MG63 (cell line): ENCODE measurements around the gene GARIN1A. TPM values are rescaled to one million over a fixed set of nuclear protein-coding genes. Genes with fewer than 3 reads are reported as not detected.

ENCODE experiments used
- DNase-seq: peaks from one replicate; pipeline ENCODE4 v3.0.0-alpha.2; 2020
- H3K27me3 ChIP-seq: fragments of 250-450 bp; sonication (Bioruptor Pico); 2 replicates; pipeline ENCODE4 v1.5.1; 2020; ENCODE audit warnings: mild to moderate bottlenecking, moderate library complexity
- H3K36me3 ChIP-seq: fragments of 250-450 bp; sonication (Bioruptor Pico); 2 replicates; pipeline ENCODE4 v1.5.1; 2020; ENCODE audit warnings: mild to moderate bottlenecking, moderate library complexity
- H3K4me3 ChIP-seq: fragments of 250-450 bp; sonication (Bioruptor Pico); 2 replicates; pipeline ENCODE4 v1.5.1; 2020; ENCODE audit warnings: mild to moderate bottlenecking, moderate library complexity
- H3K9me3 ChIP-seq: fragments of 250-450 bp; sonication (Bioruptor Pico); 2 replicates; pipeline ENCODE4 v1.5.1; 2020; ENCODE audit warnings: mild to moderate bottlenecking, moderate library complexity
- total RNA-seq: library from RNA; depleted of rRNA; stranded (reverse); fragments of >200 nt; shearing (Covaris generic); gene quantifications from 2 replicates; pipeline ENCODE4 v1.2.3, GENCODE V29; 2014; ENCODE audit warnings: low replicate concordance; rRNA removed

GARIN1A gene
- total RNA-seq, 1 experiment from 2014 or later, result 0.46 TPM

GRCh38 chr7:128699895-128700294, 27.8 kb downstream of the GARIN1A start:
- Histone ChIP-seq H3K27me3 (no peaks in the 10 kb centered on the region), H3K36me3 (no peaks in the 10 kb centered on the region), H3K9me3 (no peaks in the 10 kb centered on the region), H3K4me3 (no peak overlapping the region)
- no peak for DNase-seq

GRCh38 chr7:128701062-128701785, 29.1 kb downstream of the GARIN1A start:
- Histone ChIP-seq H3K9me3 (no peaks in the 10 kb centered on the region), H3K4me3 (no peak overlapping the region), H3K27me3 (no peaks in the 10 kb centered on the region), H3K36me3 (no peaks in the 10 kb centered on the region)
- DNase-seq, result no peak

GRCh38 chr7:128703609-128704241, 31.6 kb downstream of the GARIN1A start:
- H3K4me3 ChIP-seq, result no peak overlapping the region
- no peak for DNase-seq
- no peaks in the 10 kb centered on the region for H3K9me3 ChIP-seq
- H3K36me3 ChIP-seq, result no peaks in the 10 kb centered on the region
- H3K27me3 ChIP-seq, result no peaks in the 10 kb centered on the region

GRCh38 chr7:128705891-128706333, 33.8 kb downstream of the GARIN1A start:
- H3K36me3 ChIP-seq, result no peaks in the 10 kb centered on the region
- no peaks in the 10 kb centered on the region for H3K9me3 ChIP-seq
- no peak overlapping the region for H3K4me3 ChIP-seq
- DNase-seq, result no peak
- H3K27me3 ChIP-seq, result no peaks in the 10 kb centered on the region

- DNase-seq, result no peak
- no peaks in the 10 kb centered on the region for H3K36me3 ChIP-seq
- H3K27me3 ChIP-seq, result no peaks in the 10 kb centered on the region
- no peak overlapping the region for H3K4me3 ChIP-seq
- no peaks in the 10 kb centered on the region for H3K9me3 ChIP-seq
Observed at GRCh38 chr7:128707752-128708151, 35.7 kb downstream of the GARIN1A start.

- Histone ChIP-seq H3K4me3 (no peak overlapping the region), H3K9me3 (no peaks in the 10 kb centered on the region), H3K27me3 (no peaks in the 10 kb centered on the region), H3K36me3 (no peaks in the 10 kb centered on the region)
- no peak for DNase-seq
Observed at GRCh38 chr7:128708235-128708634, 36.1 kb downstream of the GARIN1A start.

GRCh38 chr7:128708824-128709223, 36.7 kb downstream of the GARIN1A start:
- Histone ChIP-seq H3K4me3 (no peak overlapping the region), H3K9me3 (no peaks in the 10 kb centered on the region), H3K36me3 (no peaks in the 10 kb centered on the region), H3K27me3 (no peaks in the 10 kb centered on the region)
- DNase-seq, result no peak

- no peaks in the 10 kb centered on the region for H3K27me3 ChIP-seq
- H3K36me3 ChIP-seq, result no peaks in the 10 kb centered on the region
- DNase-seq, result no peak
- no peak overlapping the region for H3K4me3 ChIP-seq
- no peaks in the 10 kb centered on the region for H3K9me3 ChIP-seq
Observed at GRCh38 chr7:128710481-128710880, 38.4 kb downstream of the GARIN1A start.

- no peak for DNase-seq
- Histone ChIP-seq H3K36me3 (no peaks in the 10 kb centered on the region), H3K4me3 (no peak overlapping the region), H3K9me3 (no peaks in the 10 kb centered on the region), H3K27me3 (no peaks in the 10 kb centered on the region)
Observed at GRCh38 chr7:128713794-128714193, 41.7 kb downstream of the GARIN1A start.

GRCh38 chr7:128714701-128715495, 42.8 kb downstream of the GARIN1A start:
- no peaks in the 10 kb centered on the region for H3K27me3 ChIP-seq
- H3K36me3 ChIP-seq, result no peaks in the 10 kb centered on the region
- no peaks in the 10 kb centered on the region for H3K9me3 ChIP-seq
- DNase-seq, result no peak
- H3K4me3 ChIP-seq, result no peak overlapping the region

- no peak overlapping the region for H3K4me3 ChIP-seq
- no peak for DNase-seq
- no peaks in the 10 kb centered on the region for H3K36me3 ChIP-seq
- H3K9me3 ChIP-seq, result no peaks in the 10 kb centered on the region
- no peaks in the 10 kb centered on the region for H3K27me3 ChIP-seq
Observed at GRCh38 chr7:128718967-128719642, 47.0 kb downstream of the GARIN1A start.

GRCh38 chr7:128721376-128721775, 49.3 kb downstream of the GARIN1A start:
- no peak for DNase-seq
- Histone ChIP-seq H3K9me3 (no peaks in the 10 kb centered on the region), H3K4me3 (no peak overlapping the region), H3K27me3 (no peaks in the 10 kb centered on the region), H3K36me3 (no peaks in the 10 kb centered on the region)

Other genes starting within 250 kb of the GARIN1A start
- gene HILPDA, start 216.4 kb upstream of the GARIN1A start, total RNA-seq, result 7.6 and 10.0 TPM in 2 replicates
- gene METTL2B, start 195.5 kb upstream of the GARIN1A start, total RNA-seq, result 17.2 and 19.1 TPM in 2 replicates
- 118 and 161 TPM in 2 replicates for gene CALU, start 67.1 kb downstream of the GARIN1A start, total RNA-seq
- not detected in 2 replicates for gene OPN1SW, start 103.5 kb downstream of the GARIN1A start, total RNA-seq
- 0.53 TPM in 1 of 2 replicates, not detected in the other for gene CCDC136, start 119.7 kb downstream of the GARIN1A start, total RNA-seq
- gene FLNC, start 158.1 kb downstream of the GARIN1A start, total RNA-seq, result 71.1 and 93.1 TPM in 2 replicates
- gene ATP6V1F, start 190.6 kb downstream of the GARIN1A start, total RNA-seq, result 83.6 and 97.0 TPM in 2 replicates
- gene KCP, start 238.4 kb downstream of the GARIN1A start, total RNA-seq, result not detected in 2 replicates